ENCODE results near the gene SH3BGR. TPM values are rescaled to one million over a fixed set of nuclear protein-coding genes. Genes with fewer than 3 reads are reported as not detected.

SH3BGR gene
- total and polyA plus RNA-seq, 10 of the 15 experiments (the other 5 are each of a cell fraction or from before 2014, with no cell fraction given): 0.45 to 3.5 (median 1.7) TPM

GRCh38 chr21:39430016-39430415 lies 21.8 kb upstream of the SH3BGR start:
- Histone ChIP-seq H3K36me3 (ENCODE audit: control insufficient read depth in 2 of 2, insufficient read depth in 2 of 2, low read length in 1 of 2) (no peaks in the 10 kb centered on the region), H3K4me2 (ENCODE audit: control insufficient read depth, insufficient read depth) (no peak overlapping the region), H4K20me1 (ENCODE audit: control insufficient read depth, insufficient read depth) (no peaks in the 10 kb centered on the region), H3K9me3 (replicated peaks; ENCODE audit: control insufficient read depth, insufficient read depth, low read length) (no peaks in the 10 kb centered on the region), H3K4me1 (ENCODE audit: control insufficient read depth, insufficient read depth, low read length) (no peaks in the 10 kb centered on the region), H3K27ac (ENCODE audit: control insufficient read depth, insufficient read depth) (no peak overlapping the region), H3K9ac (ENCODE audit: control insufficient read depth, insufficient read depth, low read length) (no peak overlapping the region), H3K4me3 (no peak overlapping the region), H3K27me3 (replicated peaks in 1 of 2; ENCODE audit: control insufficient read depth in 2 of 2, insufficient read depth in 2 of 2, low read length in 1 of 2) (no peaks in the 10 kb centered on the region), H2AFZ (ENCODE audit: control insufficient read depth, low read depth, low read length) (no peak overlapping the region), H3K79me2 (ENCODE audit: control insufficient read depth, insufficient read depth, low read length) (no peaks in the 10 kb centered on the region)
- ChIA-PET POLR2A (interaction anchor here (1.4 kb wide), 1 partner anchor 11 kb away, joined by 3 read pairs; no protein-coding TSS in a partner anchor), CTCF (interaction anchor here (1.3 to 2.3 kb wide), 2 partner anchors 11 to 12 kb away, joined by 4 to 8 read pairs; no protein-coding TSS in a partner anchor), RAD21 (ENCODE audit: unreplicated experiment) (no interaction called here), SMC1A (ENCODE audit: uncharacterized antibody, unreplicated experiment) (no interaction called here)
- WGBS (ENCODE audit: insufficient coverage, insufficient replicate concordance, low lambda C conversion rate, missing lambda C conversion rate): 83% methylated on average over 3 of the region's 3 CpGs
- no peak for FAIRE-seq
- in situ Hi-C loops (cut with MboI) (no loop called here), intact Hi-C loops (cut with micrococcal nuclease; ENCODE audit: unreplicated experiment) (no loop called here)
- no TSS peak for BruUV-seq (replicated peaks)
- ATAC-seq: no peak
- no peak for DNase-seq (ENCODE audit: low read depth, low spot score)
- TF ChIP-seq CHD1 (IDR thresholded peaks at IDR 0.05; ENCODE audit: low read depth, low read length): no peak
- no peak for TF ChIP-seq EP300 (IDR thresholded peaks at IDR 0.05; ENCODE audit: borderline replicate concordance in 1 of 2, control insufficient read depth in 1 of 2, low read depth in 2 of 2, low read length in 2 of 2)
- TF ChIP-seq BCLAF1 (IDR thresholded peaks at IDR 0.05): no peak
- no peak for TF ChIP-seq LARP7 (IDR thresholded peaks at IDR 0.05)
- TF ChIP-seq ZBED1 (IDR thresholded peaks at IDR 0.05; ENCODE audit: borderline replicate concordance): no peak
- no peak for TF ChIP-seq ATF7 (IDR thresholded peaks at IDR 0.05; ENCODE audit: low read depth)
- TF ChIP-seq BHLHE40 (IDR thresholded peaks at IDR 0.05; ENCODE audit: borderline replicate concordance in 1 of 2, low read depth in 2 of 2, low read length in 1 of 2): no peak
- no peak for TF ChIP-seq SMARCA5 (IDR thresholded peaks at IDR 0.05)
- TF ChIP-seq PKNOX1 (IDR thresholded peaks at IDR 0.05): no peak
- TF ChIP-seq PRDM15 (CRISPR knock-in tag; IDR thresholded peaks at IDR 0.05): no peak
- no peak for TF ChIP-seq NR2F1 (conservative IDR thresholded peaks at IDR 0.05)
- TF ChIP-seq MTA2 (IDR thresholded peaks at IDR 0.05; ENCODE audit: low read depth): no peak
- no peak for TF ChIP-seq HSF1 (IDR thresholded peaks at IDR 0.05; ENCODE audit: low read depth, low read length)
- no peak for TF ChIP-seq SREBF1 (IDR thresholded peaks at IDR 0.05; ENCODE audit: low read length)
- no peak for TF ChIP-seq HDGF (IDR thresholded peaks at IDR 0.05)
- TF ChIP-seq NFYA (IDR thresholded peaks at IDR 0.05; ENCODE audit: borderline replicate concordance, low read depth, low read length): no peak
- no peak for TF ChIP-seq NRF1 (conservative IDR thresholded peaks at IDR 0.05; ENCODE audit: low read depth, low read length)
